H9 (cell line): ENCODE measurements around the gene OLA1. TPM values are rescaled to one million over a fixed set of nuclear protein-coding genes. Genes with fewer than 3 reads are reported as not detected.

Experiments used
- DNase-seq: peaks from one replicate; pipeline ENCODE4 v3.0.0-alpha.2; 2017
- H2AFZ ChIP-seq: one replicate; pipeline ENCODE4 v1.6.1; 2013; ENCODE audit warnings: mild to moderate bottlenecking, low read length, control low read depth, moderate library complexity
- H2AK5ac ChIP-seq: 2 replicates; pipeline ENCODE4 v1.6.1; 2013; ENCODE audit warnings: low read length, control low read depth, mixed read lengths; ENCODE audit not compliant: insufficient read length
- H2BK120ac ChIP-seq: one replicate; pipeline ENCODE4 v1.6.1; 2013; ENCODE audit warnings: low read depth, mild to moderate bottlenecking, low read length, control low read depth, inconsistent platforms; ENCODE audit not compliant: poor library complexity, severe bottlenecking
- H2BK12ac ChIP-seq: 2 replicates; pipeline ENCODE4 v1.6.1; 2013; ENCODE audit warnings: low read length, control low read depth, mixed read lengths, low read depth; ENCODE audit not compliant: insufficient read length
- H2BK15ac ChIP-seq: 2 replicates; pipeline ENCODE4 v1.6.1; 2013; ENCODE audit warnings: low read depth, low read length, control low read depth
- H2BK20ac ChIP-seq: one replicate; pipeline ENCODE4 v1.6.1; 2013; ENCODE audit warnings: low read depth, mild to moderate bottlenecking, low read length, control low read depth, inconsistent platforms; ENCODE audit not compliant: poor library complexity, severe bottlenecking
- H2BK5ac ChIP-seq: 2 replicates; pipeline ENCODE4 v1.6.1; 2013; ENCODE audit warnings: low read length, control low read depth, mixed read lengths; ENCODE audit not compliant: insufficient read length
- H3K14ac ChIP-seq: 2 replicates; pipeline ENCODE4 v1.6.1; 2013; ENCODE audit warnings: low read length, control low read depth; ENCODE audit not compliant: insufficient read depth
- H3K18ac ChIP-seq: 2 replicates; pipeline ENCODE4 v1.6.1; 2013; ENCODE audit warnings: low read depth, mild to moderate bottlenecking, mixed read lengths, low read length, control low read depth; ENCODE audit not compliant: insufficient read length
- H3K23ac ChIP-seq: 2 replicates; pipeline ENCODE4 v1.6.1; 2013; ENCODE audit warnings: low read length, control low read depth, mixed read lengths, low read depth; ENCODE audit not compliant: insufficient read length
- H3K23me2 ChIP-seq: 2 replicates; pipeline ENCODE4 v1.6.1; 2013; ENCODE audit warnings: low read depth, mild to moderate bottlenecking, mixed read lengths, low read length, control low read depth; ENCODE audit not compliant: insufficient read length, poor library complexity, severe bottlenecking
- H3K27ac ChIP-seq: 2 replicates; pipeline ENCODE4 v1.5.1; 2013; ENCODE audit warnings: low read length, control low read depth, mixed read lengths, low read depth; ENCODE audit not compliant: insufficient read length
- H3K27me3 ChIP-seq: 2 replicates; pipeline ENCODE4 v1.6.1; 2013; ENCODE audit warnings: low read length, control low read depth, inconsistent platforms; ENCODE audit not compliant: insufficient read depth
- H3K4ac ChIP-seq: 2 replicates; pipeline ENCODE4 v1.6.1; 2013; ENCODE audit warnings: low read depth, mild to moderate bottlenecking, control low read depth, inconsistent platforms, low read length, moderate library complexity
- H3K4me1 ChIP-seq: 2 replicates; pipeline ENCODE4 v1.6.1; 2013; ENCODE audit warnings: low read length, control low read depth, inconsistent platforms; ENCODE audit not compliant: insufficient read depth
- H3K4me2 ChIP-seq: 2 replicates; pipeline ENCODE4 v1.6.1; 2013; ENCODE audit warnings: low read length, control low read depth, mixed read lengths; ENCODE audit not compliant: insufficient read length, insufficient read depth
- H3K56ac ChIP-seq: 2 replicates; pipeline ENCODE4 v1.6.1; 2013; ENCODE audit warnings: low read depth, mild to moderate bottlenecking, mixed read lengths, low read length, control low read depth; ENCODE audit not compliant: insufficient read length
- H3K79me1 ChIP-seq: 2 replicates; pipeline ENCODE4 v1.6.1; 2013; ENCODE audit warnings: low read depth, mild to moderate bottlenecking, moderate library complexity, low read length, control low read depth, inconsistent platforms; ENCODE audit not compliant: insufficient read depth, poor library complexity, severe bottlenecking
- H3K79me2 ChIP-seq: 2 replicates; pipeline ENCODE4 v1.6.1; 2013; ENCODE audit warnings: low read length, control low read depth, inconsistent platforms; ENCODE audit not compliant: insufficient read depth
- H3K9ac ChIP-seq: 2 replicates; pipeline ENCODE4 v1.6.1; 2013; ENCODE audit warnings: low read length, control low read depth, mixed read lengths; ENCODE audit not compliant: insufficient read length; ENCODE audit errors: extremely low read depth
- H3K9me3 ChIP-seq: one replicate; pipeline ENCODE4 v1.6.1; 2013; ENCODE audit warnings: low read depth, low read length, inconsistent platforms; ENCODE audit not compliant: control insufficient read depth
- H3T11ph ChIP-seq: one replicate; pipeline ENCODE4 v1.6.1; 2013; ENCODE audit warnings: mild to moderate bottlenecking, low read length, control low read depth, inconsistent platforms
- H4K20me1 ChIP-seq: one replicate; pipeline ENCODE4 v1.6.1; 2013; ENCODE audit not compliant: control insufficient read depth, insufficient read length, insufficient read depth
- H4K5ac ChIP-seq: 2 replicates; pipeline ENCODE4 v1.6.1; 2013; ENCODE audit warnings: low read depth, mild to moderate bottlenecking, mixed read lengths, low read length, control low read depth; ENCODE audit not compliant: insufficient read length
- H4K8ac ChIP-seq: replicated peaks from 2 replicates; pipeline ENCODE4 v1.6.1; 2013; ENCODE audit warnings: low read length, control low read depth, mixed read lengths, low read depth; ENCODE audit not compliant: insufficient read length
- H4K91ac ChIP-seq: 2 replicates; pipeline ENCODE4 v1.6.1; 2013; ENCODE audit warnings: low read depth, mild to moderate bottlenecking, moderate library complexity, mixed read lengths, low read length, control low read depth; ENCODE audit not compliant: insufficient read length
- H3K27ac Mint-ChIP-seq, 3 experiments: 2 replicates in 2 of 3; 3 replicates in 1 of 3; pipeline ENCODE4 v1.8.0; 2020 to 2021; ENCODE audit warnings: mixed read lengths in 3 of 3, mild to moderate bottlenecking in 1 of 3, moderate library complexity in 1 of 3
- H3K27me3 Mint-ChIP-seq: 2 replicates; pipeline ENCODE4 v1.8.0; 2021; ENCODE audit warnings: low read depth, mild to moderate bottlenecking, moderate library complexity, mixed read lengths
- H3K36me3 Mint-ChIP-seq, 3 experiments: 2 replicates in 2 of 3; 3 replicates in 1 of 3; pipeline ENCODE4 v1.8.0; 2020 to 2021; ENCODE audit warnings: low read depth in 3 of 3, mixed read lengths in 3 of 3; ENCODE audit not compliant: insufficient read depth in 1 of 3
- H3K4me1 Mint-ChIP-seq, 2 experiments: 2 replicates each; pipeline ENCODE4 v1.8.0; 2020; ENCODE audit warnings: mixed read lengths in 2 of 2
- H3K4me3 Mint-ChIP-seq, 2 experiments: 2 replicates in 1 of 2; 3 replicates in 1 of 2; pipeline ENCODE4 v1.8.0; 2020 to 2021; ENCODE audit warnings: mild to moderate bottlenecking in 2 of 2, mixed read lengths in 2 of 2, moderate library complexity in 1 of 2
- H3K9me3 Mint-ChIP-seq, 2 experiments: 2 replicates in 1 of 2; 3 replicates in 1 of 2; pipeline ENCODE4 v1.8.0; 2020; ENCODE audit warnings: mild to moderate bottlenecking in 2 of 2, mixed read lengths in 2 of 2, moderate library complexity in 1 of 2
- CTCF ChIP-seq: fragments of 200-600 bp; sonication (generic); conservative IDR thresholded peaks from 3 replicates; pipeline ENCODE4 v1.8.0; 2021; ENCODE audit warnings: antibody characterized with exemption, mild to moderate bottlenecking
- WGBS: extraction: QIAGEN DNeasy Blood & Tissue Kit; methylation state at CpG from one replicate; pipeline ENCODE4 v1.1.7; 2013; ENCODE audit warnings: missing lambda C conversion rate, low lambda C conversion rate, mixed read lengths; ENCODE audit not compliant: insufficient read length; ENCODE audit errors: extremely low coverage; 5-methylcytosine and 5-hydroxymethylcytosine counted together
- total RNA-seq: library from RNA; stranded (reverse); gene quantifications from 2 replicates; pipeline ENCODE4 v1.2.1, GENCODE V29; 2021

OLA1 gene
- total RNA-seq, 1 experiment from 2014 or later: 133 TPM

GRCh38 chr2:174112073-174112472 lies 136.3 kb downstream of the OLA1 start:
- no peak overlapping the region for H3K18ac ChIP-seq
- H3K79me2 ChIP-seq: no peaks in the 10 kb centered on the region
- no peak overlapping the region for H4K91ac ChIP-seq
- DNase-seq: no peak
- H4K20me1 ChIP-seq: no peaks in the 10 kb centered on the region
- no peak overlapping the region for H3T11ph ChIP-seq
- H4K5ac ChIP-seq: no peak overlapping the region
- no peak overlapping the region for H3K23ac ChIP-seq
- Mint-ChIP-seq H3K27me3 (no peaks in the 10 kb centered on the region), H3K4me3 (no peak overlapping the region), H3K27ac (0 out of 7 replicates have a peak overlapping the region, but pooled peaks of 1 of the 3 experiments have one; percentile 31), H3K9me3 (no peaks in the 10 kb centered on the region), H3K36me3 (peaks cover 0 to 5% (median 2%) of the 10 kb centered on the region in 3 experiments; a peak in 3 of 7 replicates), H3K4me1 (peaks cover 18 to 29% of the 10 kb centered on the region in 2 experiments)
- H3K4ac ChIP-seq: no peak overlapping the region
- no peak overlapping the region for H2BK20ac ChIP-seq
- H3K27ac ChIP-seq: no peak overlapping the region
- H2AK5ac ChIP-seq: no peak overlapping the region
- no peaks in the 10 kb centered on the region for H3K27me3 ChIP-seq
- no peak overlapping the region for H4K8ac ChIP-seq
- no peaks in the 10 kb centered on the region for H3K23me2 ChIP-seq
- no peak overlapping the region for H3K14ac ChIP-seq
- H2BK15ac ChIP-seq: no peak overlapping the region
- no peak for TF ChIP-seq CTCF
- H2BK12ac ChIP-seq: no peak overlapping the region
- no peak overlapping the region for H3K56ac ChIP-seq
- no peak overlapping the region for H3K4me2 ChIP-seq
- H3K9me3 ChIP-seq: no peaks in the 10 kb centered on the region
- H2AFZ ChIP-seq: no peak overlapping the region
- no peaks in the 10 kb centered on the region for H3K79me1 ChIP-seq
- H2BK5ac ChIP-seq: no peak overlapping the region
- no peak overlapping the region for H2BK120ac ChIP-seq
- WGBS: no CpG with 5 or more reads among the region's 2 CpGs
- no peak overlapping the region for H3K9ac ChIP-seq
- H3K4me1 ChIP-seq: no peaks in the 10 kb centered on the region
